NCI-H774 (cell line): ENCODE results near the gene SHANK3.
"Not testable (repeated sequence)": the region's sequence is repeated elsewhere in the genome, so short reads cannot be mapped to it uniquely, and the experiment has no call there.

Experiments used
- DNase-seq: peaks from one replicate; lab custom pipeline; 2025; lab: John Stamatoyannopoulos, UW

SHANK3 gene

GRCh38 chr22:50653256-50653655 is 19.4 kb upstream of the SHANK3 start:
- DNase-seq, result no peak

GRCh38 chr22:50654664-50655063 is 18.0 kb upstream of the SHANK3 start:
- not testable (repeated sequence) for DNase-seq

- no peak for DNase-seq
Observed at GRCh38 chr22:50656122-50657070, 16.2 kb upstream of the SHANK3 start.

- DNase-seq, result no peak
Observed at GRCh38 chr22:50657925-50658324, 14.7 kb upstream of the SHANK3 start.

GRCh38 chr22:50659711-50660110 is 12.9 kb upstream of the SHANK3 start:
- DNase-seq, result not testable (repeated sequence)

GRCh38 chr22:50660306-50660705 is 12.3 kb upstream of the SHANK3 start:
- no peak for DNase-seq

GRCh38 chr22:50665212-50665611 is 7.4 kb upstream of the SHANK3 start:
- DNase-seq, result no peak

- no peak for DNase-seq
Observed at GRCh38 chr22:50665738-50666137, 6.9 kb upstream of the SHANK3 start.

GRCh38 chr22:50670513-50670912 is 2.1 kb upstream of the SHANK3 start:
- DNase-seq, result no peak

GRCh38 chr22:50670914-50671538 is 1.6 kb upstream of the SHANK3 start:
- no peak for DNase-seq

- DNase-seq, result no peak
Observed at GRCh38 chr22:50671641-50672040, 982 bp upstream of the SHANK3 start.

GRCh38 chr22:50672041-50672440 is 582 bp upstream of the SHANK3 start:
- no peak for DNase-seq

- no peak for DNase-seq
Observed at GRCh38 chr22:50673231-50674129, 857 bp downstream of the SHANK3 start.

GRCh38 chr22:50674130-50674500 is 1.5 kb downstream of the SHANK3 start:
- DNase-seq, result no peak

GRCh38 chr22:50674606-50675552 is 2.3 kb downstream of the SHANK3 start:
- peak; percentile 7 for DNase-seq

- DNase-seq, result no peak
Observed at GRCh38 chr22:50675553-50676179, 3.0 kb downstream of the SHANK3 start.

- DNase-seq, result no peak
Observed at GRCh38 chr22:50676180-50676636, 3.6 kb downstream of the SHANK3 start.

GRCh38 chr22:50676661-50677492 is 4.3 kb downstream of the SHANK3 start:
- DNase-seq, result no peak

GRCh38 chr22:50677493-50678217 is 5.0 kb downstream of the SHANK3 start:
- DNase-seq, result no peak
